ENCODE data around the gene PTPRN2. TPM values are rescaled to one million over a fixed set of nuclear protein-coding genes. Genes with fewer than 3 reads are reported as not detected.
A peak's percentile ranks its signal among the peaks of the same experiment; 100 is the strongest.

Gene PTPRN2
- total and polyA plus RNA-seq, 2 of the 8 experiments (the other 6 are each of a cell fraction or from before 2014, with no cell fraction given): 2.6 to 4.5 TPM

DNA sequence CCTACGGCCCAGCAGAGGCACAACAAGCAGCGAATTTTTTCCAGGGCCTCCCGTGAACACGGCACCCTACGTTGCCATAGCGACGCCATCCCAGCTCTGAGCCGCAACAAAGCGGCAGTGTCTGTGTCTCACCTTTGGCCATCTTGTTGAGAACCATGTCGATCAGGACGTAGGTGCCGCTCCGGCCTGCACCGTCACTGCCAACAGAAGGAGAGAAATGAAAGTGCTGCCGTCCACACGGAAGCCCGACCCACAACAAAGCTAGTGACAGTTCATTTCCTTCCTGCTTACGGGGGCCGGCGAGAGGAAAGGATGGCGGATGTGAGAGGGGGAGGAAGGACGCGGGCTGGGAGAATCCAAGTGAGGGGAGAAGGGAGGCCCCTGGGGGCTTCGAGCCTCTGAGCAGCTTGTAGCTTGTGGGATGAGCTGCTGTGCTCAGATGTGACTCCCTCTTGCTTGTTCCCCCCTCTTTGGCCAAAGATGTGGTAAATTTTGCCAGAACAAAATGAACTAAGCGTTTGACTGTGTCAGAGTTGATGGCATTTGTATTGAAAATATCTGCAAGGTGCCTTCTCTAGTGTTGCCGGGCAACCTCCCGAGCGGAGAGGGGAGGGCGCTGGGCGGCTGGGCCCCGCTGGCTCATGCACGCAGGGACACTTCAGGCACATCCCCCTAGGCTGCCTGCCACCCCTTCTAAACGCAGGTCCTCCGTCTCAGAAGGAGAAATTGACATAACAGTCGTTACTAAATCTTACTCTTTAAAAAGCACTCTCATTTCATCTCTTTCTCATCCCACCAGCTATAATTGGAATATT is 1018.6 kb downstream of the PTPRN2 start:
- Histone ChIP-seq H3K18ac (ENCODE audit: extremely low read depth, low read length) (no peak overlapping the region), H3K9me3 (ENCODE audit: insufficient read depth in 2 of 2, low read depth in 1 of 2, low read length in 1 of 2) (no peaks in the 10 kb centered on the region), H2AK5ac (ENCODE audit: low read depth, low read length) (no peak overlapping the region), H3K9ac (replicated peaks in 1 of 4; ENCODE audit: extremely low read depth in 1 of 4, low read depth in 3 of 4, low read length in 3 of 4) (no peak overlapping the region; a peak in 3 of 7 replicates), H4K8ac (ENCODE audit: extremely low read depth, insufficient read depth, low read length) (no peak overlapping the region), H2BK20ac (ENCODE audit: low read length) (no peak overlapping the region), H4K5ac (ENCODE audit: insufficient read length, low read depth, low read length) (no peak overlapping the region), H2AFZ (ENCODE audit: low read length) (peak overlapping the region; percentile 5), H3K36me3 (ENCODE audit: control insufficient read depth in 2 of 4, insufficient read depth in 4 of 4, low read length in 3 of 4) (no peaks in the 10 kb centered on the region), H3K23me2 (ENCODE audit: low read depth, low read length) (no peaks in the 10 kb centered on the region; the same call in 1 of the 2 replicates), H3K4ac (replicated peaks; ENCODE audit: insufficient read length, low read depth, low read length) (no peak overlapping the region), H3K56ac (replicated peaks; ENCODE audit: insufficient read length, low read depth, low read length) (no peak overlapping the region), H3K79me2 (ENCODE audit: control insufficient read depth in 1 of 2, insufficient read depth in 2 of 2, low read length in 2 of 2) (no peaks in the 10 kb centered on the region), H2BK15ac (ENCODE audit: low read length) (no peak overlapping the region), H2BK12ac (ENCODE audit: low read depth, low read length) (no peak overlapping the region; the same call in 1 of the 2 replicates), H3K4me2 (ENCODE audit: insufficient read depth in 1 of 2, low read depth in 2 of 2, low read length in 2 of 2) (peak overlapping the region; percentile 2 to 59; a peak in 2 of 4 replicates), H2BK120ac (replicated peaks; ENCODE audit: low read depth, low read length) (no peak overlapping the region), H3K14ac (ENCODE audit: insufficient read length) (no peak overlapping the region), H3K27ac (ENCODE audit: low read depth, low read length) (no peak overlapping the region), H3K4me1 (replicated peaks in 1 of 4; ENCODE audit: control insufficient read depth in 3 of 4, insufficient read depth in 4 of 4, low read length in 3 of 4) (peaks cover 0 to 9% (median 4%) of the 10 kb centered on the region in 4 experiments; a peak in 3 of 7 replicates), H3K79me1 (ENCODE audit: low read depth, low read length) (no peaks in the 10 kb centered on the region), H3K27me3 (replicated peaks in 1 of 4; ENCODE audit: control insufficient read depth in 3 of 4, extremely low read depth in 1 of 4, insufficient read depth in 3 of 4, low read length in 3 of 4) (peaks cover 0 to 4% (median 1%) of the 10 kb centered on the region in 4 experiments; a peak in 3 of 7 replicates), H3K23ac (ENCODE audit: insufficient read length) (no peak overlapping the region), H3K4me3 (ENCODE audit: extremely low read depth in 1 of 4, insufficient read depth in 2 of 4, low read depth in 3 of 4, low read length in 4 of 4) (peak overlapping the region in 3 of 4 experiments; percentile 33 to 46 (median 35); a peak in 5 of 8 replicates), H4K91ac (replicated peaks; ENCODE audit: insufficient read length, low read length) (no peak overlapping the region), H2BK5ac (ENCODE audit: low read depth, low read length) (peak overlapping the region; percentile 46; the same call in 1 of the 2 replicates), H4K20me1 (replicated peaks in 1 of 2; ENCODE audit: control insufficient read depth in 1 of 2, insufficient read depth in 2 of 2, low read length in 2 of 2) (peaks cover 0 to 2% of the 10 kb centered on the region in 2 experiments)
- CTCF ChIA-PET (ENCODE audit: partially characterized antibody): interaction anchor here (0.6 to 1.1 kb wide), 4 partner anchors 10 to 321 kb away, joined by 3 to 5 read pairs (median 3); no protein-coding TSS in a partner anchor
- DNase-seq (ENCODE audit: low read depth in 1 of 2, low spot score in 2 of 2) (peak in 1 of 2 experiments; percentile 65), FAIRE-seq (no peak)
- POLR2A ChIA-PET (ENCODE audit: partially characterized antibody): no interaction called here
- 58% methylated on average over 35 of the region's 35 CpGs; no CpG with 5 or more reads in 1 of the 2 experiments for WGBS, 2 experiments (ENCODE audit: extremely low coverage in 1 of 2, insufficient coverage in 1 of 2, insufficient read length in 1 of 2, insufficient replicate concordance in 2 of 2, low coverage in 1 of 2, low lambda C conversion rate in 2 of 2, missing lambda C conversion rate in 1 of 2)
- TF ChIP-seq, protein P1, sequence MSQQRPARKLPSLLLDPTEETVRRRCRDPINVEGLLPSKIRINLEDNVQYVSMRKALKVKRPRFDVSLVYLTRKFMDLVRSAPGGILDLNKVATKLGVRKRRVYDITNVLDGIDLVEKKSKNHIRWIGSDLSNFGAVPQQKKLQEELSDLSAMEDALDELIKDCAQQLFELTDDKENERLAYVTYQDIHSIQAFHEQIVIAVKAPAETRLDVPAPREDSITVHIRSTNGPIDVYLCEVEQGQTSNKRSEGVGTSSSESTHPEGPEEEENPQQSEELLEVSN (IDR thresholded peaks at IDR 0.05): no peak
- TF ChIP-seq CREB1 (IDR thresholded peaks at IDR 0.05): no peak
- no peak for TF ChIP-seq HDAC2 (IDR thresholded peaks at IDR 0.05; ENCODE audit: borderline replicate concordance in 1 of 2, low read depth in 2 of 2, low read length in 2 of 2)
- TF ChIP-seq ASH2L (IDR thresholded peaks at IDR 0.05; ENCODE audit: low read length): peak; percentile 20
- 0 out of 2 replicates have a peak, but pooled peaks have one; percentile 14 for TF ChIP-seq YY1 (IDR thresholded peaks at IDR 0.05; ENCODE audit: low read depth, low read length)
- no peak for TF ChIP-seq RXRA (IDR thresholded peaks at IDR 0.05; ENCODE audit: insufficient read depth, low read depth, low read length)

Data from H1 (cell line).